Lung (tissue), 12 donors: Measurements from ENCODE around the gene B3GNT7. TPM values are rescaled to one million over a fixed set of nuclear protein-coding genes. Genes with fewer than 3 reads are reported as not detected.
A peak's percentile ranks its signal among the peaks of the same experiment; 100 is the strongest.

Experiments
- ATAC-seq: fragments of 200-7000 bp; cut with Tn5 transposase; one replicate; pipeline ENCODE4 v1.9.1; 2020; ENCODE audit warnings: moderate number of reproducible peaks; ENCODE audit not compliant: insufficient read depth, low FRiP score
- DNase-seq, 3 donors: peaks; one replicate each; pipeline ENCODE4 v3.0.0-alpha.2; 2013 to 2017
- H3K27ac ChIP-seq, 2 donors: one replicate each; pipeline ENCODE4 v1.5.1; 2013; ENCODE audit warnings: mild to moderate bottlenecking in 2 of 2, moderate library complexity in 2 of 2, control low read depth in 1 of 2, inconsistent platforms in 1 of 2, low read depth in 1 of 2, low read length in 1 of 2
- H3K27me3 ChIP-seq, 3 donors: one replicate each; pipeline ENCODE4 v1.5.1; 2013; ENCODE audit warnings: low read length in 2 of 3; ENCODE audit not compliant: control insufficient read depth in 3 of 3, insufficient read depth in 3 of 3
- H3K36me3 ChIP-seq, 4 donors: one replicate each; pipeline ENCODE4 v1.5.1; 2013; ENCODE audit warnings: low read length in 4 of 4, mild to moderate bottlenecking in 1 of 4, moderate library complexity in 1 of 4; ENCODE audit not compliant: control insufficient read depth in 4 of 4, insufficient read depth in 4 of 4
- H3K4me1 ChIP-seq, 5 donors: one replicate each; pipeline ENCODE4 v1.5.1; 2013; ENCODE audit warnings: low read length in 5 of 5, mild to moderate bottlenecking in 2 of 5, moderate library complexity in 1 of 5; ENCODE audit not compliant: control insufficient read depth in 5 of 5, insufficient read depth in 5 of 5
- H3K4me3 ChIP-seq: one replicate; pipeline ENCODE4 v1.5.1; 2013; ENCODE audit warnings: mild to moderate bottlenecking, control low read depth, moderate library complexity
- H3K9ac ChIP-seq, 2 donors: one replicate each; pipeline ENCODE4 v1.5.1; 2013; ENCODE audit warnings: low read length in 2 of 2, control low read depth in 1 of 2; ENCODE audit not compliant: insufficient read depth in 1 of 2
- H3K9me3 ChIP-seq, 4 donors: one replicate each; pipeline ENCODE4 v1.5.1; 2013; ENCODE audit warnings: low read length in 3 of 4, mild to moderate bottlenecking in 1 of 4, moderate library complexity in 1 of 4; ENCODE audit not compliant: control insufficient read depth in 4 of 4, insufficient read depth in 3 of 4
- WGBS, 2 donors: extraction: QIAGEN DNeasy Blood & Tissue Kit; methylation state at CpG; one replicate each; pipeline ENCODE4 v1.1.7; 2013; 5-methylcytosine and 5-hydroxymethylcytosine counted together
- polyA plus RNA-seq, 2 donors: library from polyadenylated mRNA; stranded (reverse); fragments of 200-250 nt; gene quantifications; one replicate each; pipeline ENCODE4 v1.2.1, GENCODE V29; 2013
- total RNA-seq, 2 donors: library from RNA; depleted of rRNA in 1 of 2; stranded (reverse); fragments of >200 nt in 1 of 2; gene quantifications; one replicate each; pipeline ENCODE4 v1.2.1, GENCODE V29; 2014 to 2021
- TF ChIP-seq, protein P1 (sequence below): IDR thresholded peaks from 2 replicates; pipeline ENCODE4 v1.5.1; 2012; ENCODE audit warnings: mild to moderate bottlenecking; ENCODE audit errors: control extremely low read depth, extremely low read depth
- donor health status: control.
- donor health status: control.
- donor health status: Bipolar disorder and iron deficiency.
- donor health status: healthy.
- donor health status: DM: yes; HTN: yes; CAD: no.

The B3GNT7 gene
- total and polyA plus RNA-seq, 4 donors: 18.9 to 73.7 (median 27.5) TPM

DNA sequence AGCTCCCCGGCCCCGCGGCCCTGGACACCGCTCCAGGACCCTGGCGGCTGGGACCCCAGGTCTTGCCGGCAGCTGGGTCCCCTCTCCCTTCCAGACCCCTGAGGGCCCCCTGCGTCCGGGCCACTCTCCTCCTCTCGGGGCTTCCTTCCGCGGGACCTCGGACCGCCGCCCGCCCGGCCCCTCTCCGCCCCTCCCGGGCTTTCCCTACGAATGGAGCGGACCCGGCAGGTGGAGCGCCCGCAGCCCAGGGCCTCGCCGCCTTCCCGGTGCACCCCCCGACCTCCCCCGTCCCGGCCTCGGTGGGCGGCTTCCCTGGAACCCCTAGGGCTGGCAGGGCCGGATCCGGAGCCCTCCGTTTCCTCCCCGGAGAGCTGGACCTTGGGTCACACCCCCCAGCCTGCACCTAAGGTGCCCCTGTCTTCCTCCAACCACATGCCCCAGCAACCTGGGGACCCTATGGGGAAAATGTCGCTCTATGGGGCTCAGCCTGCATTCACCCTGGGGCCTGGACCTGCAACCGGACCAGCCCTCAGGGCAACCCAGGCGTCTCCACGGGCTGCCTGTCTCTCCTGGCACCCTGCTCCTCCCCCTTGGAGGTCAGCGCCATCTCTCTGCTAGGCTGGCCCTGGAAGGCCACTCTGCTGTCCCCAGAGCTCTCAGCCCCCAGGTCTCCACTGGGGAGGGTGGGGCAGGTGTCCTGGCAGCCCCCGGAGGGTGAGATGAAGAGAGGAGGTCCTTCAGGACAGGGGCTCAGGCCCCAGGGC is 730 bp downstream of the B3GNT7 start:
- TF ChIP-seq, protein P1, sequence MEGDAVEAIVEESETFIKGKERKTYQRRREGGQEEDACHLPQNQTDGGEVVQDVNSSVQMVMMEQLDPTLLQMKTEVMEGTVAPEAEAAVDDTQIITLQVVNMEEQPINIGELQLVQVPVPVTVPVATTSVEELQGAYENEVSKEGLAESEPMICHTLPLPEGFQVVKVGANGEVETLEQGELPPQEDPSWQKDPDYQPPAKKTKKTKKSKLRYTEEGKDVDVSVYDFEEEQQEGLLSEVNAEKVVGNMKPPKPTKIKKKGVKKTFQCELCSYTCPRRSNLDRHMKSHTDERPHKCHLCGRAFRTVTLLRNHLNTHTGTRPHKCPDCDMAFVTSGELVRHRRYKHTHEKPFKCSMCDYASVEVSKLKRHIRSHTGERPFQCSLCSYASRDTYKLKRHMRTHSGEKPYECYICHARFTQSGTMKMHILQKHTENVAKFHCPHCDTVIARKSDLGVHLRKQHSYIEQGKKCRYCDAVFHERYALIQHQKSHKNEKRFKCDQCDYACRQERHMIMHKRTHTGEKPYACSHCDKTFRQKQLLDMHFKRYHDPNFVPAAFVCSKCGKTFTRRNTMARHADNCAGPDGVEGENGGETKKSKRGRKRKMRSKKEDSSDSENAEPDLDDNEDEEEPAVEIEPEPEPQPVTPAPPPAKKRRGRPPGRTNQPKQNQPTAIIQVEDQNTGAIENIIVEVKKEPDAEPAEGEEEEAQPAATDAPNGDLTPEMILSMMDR: no peak
- H3K27me3 ChIP-seq: peaks cover 0 to 10% (median 8%) of the 10 kb centered on the region in 3 donors
- H3K4me3 ChIP-seq: peak overlapping the region; percentile 51
- H3K9ac ChIP-seq: no peak overlapping the region
- WGBS, 2 donors: 11 to 13% methylated on average over 31 to 41 of the region's 41 CpGs
- peaks cover 0 to 13% (median 0%) of the 10 kb centered on the region in 4 donors for H3K36me3 ChIP-seq
- no peak for ATAC-seq
- peak overlapping the region in 1 of 2 donors; percentile 39 for H3K27ac ChIP-seq
- no peak for DNase-seq
- H3K4me1 ChIP-seq: peaks cover 0 to 26% (median 20%) of the 10 kb centered on the region in 5 donors
- peaks cover 0 to 2% (median 0%) of the 10 kb centered on the region in 4 donors for H3K9me3 ChIP-seq

DNA sequence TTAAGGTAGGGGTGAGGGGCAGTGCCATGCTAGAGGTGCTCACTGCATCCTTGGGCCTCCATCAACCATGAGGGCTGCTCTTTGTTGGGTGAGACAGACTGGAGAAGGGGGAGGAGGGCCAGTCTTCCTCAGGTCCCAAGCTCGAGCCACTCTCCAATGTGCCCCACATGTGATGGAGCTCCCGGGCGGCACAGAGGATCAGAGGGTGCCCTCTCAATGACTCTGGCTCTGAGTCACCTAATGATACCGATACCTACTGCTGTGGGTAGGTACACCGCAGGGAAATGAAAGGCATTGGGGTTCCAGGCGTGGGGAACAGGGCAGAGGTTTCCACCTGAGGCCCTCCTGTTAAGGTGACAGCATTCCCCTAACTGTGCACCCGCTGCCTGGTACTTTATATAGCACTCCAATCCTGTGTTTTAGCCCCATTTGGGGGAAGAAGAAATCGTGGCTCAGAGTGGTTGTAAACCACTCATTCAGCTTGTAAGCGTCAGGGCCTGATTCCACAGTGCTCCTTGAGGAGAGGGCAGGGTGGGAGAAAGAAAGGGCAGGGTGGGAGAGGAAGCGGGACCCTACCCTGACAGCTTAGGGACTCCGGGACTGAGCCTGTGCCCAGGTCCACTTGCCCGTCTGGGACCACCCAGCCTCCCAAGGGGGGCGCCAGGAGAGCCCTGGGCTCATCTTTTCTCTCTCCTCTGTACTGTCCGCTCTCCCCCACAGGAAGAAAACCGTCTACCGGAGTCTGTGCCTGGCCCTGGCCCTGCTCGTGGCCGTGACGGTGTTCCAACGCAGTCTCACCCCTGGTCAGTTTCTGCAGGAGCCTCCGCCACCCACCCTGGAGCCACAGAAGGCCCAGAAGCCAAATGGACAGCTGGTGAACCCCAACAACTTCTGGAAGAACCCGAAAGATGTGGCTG is 1.8 kb downstream of the B3GNT7 start:
- Histone ChIP-seq H3K9me3 (peaks cover 0 to 2% (median 0%) of the 10 kb centered on the region in 4 donors), H3K27me3 (peaks cover 0 to 10% (median 8%) of the 10 kb centered on the region in 3 donors), H3K36me3 (peaks cover 0 to 13% (median 0%) of the 10 kb centered on the region in 4 donors), H3K4me3 (peak overlapping the region; percentile 15), H3K9ac (no peak overlapping the region), H3K4me1 (peaks cover 0 to 26% (median 20%) of the 10 kb centered on the region in 5 donors), H3K27ac (no peak overlapping the region)
- ATAC-seq (no peak), DNase-seq (no peak)
- 86 to 94% methylated on average over 22 of the region's 22 CpGs for WGBS, 2 donors
- TF ChIP-seq, protein P1: no peak

DNA sequence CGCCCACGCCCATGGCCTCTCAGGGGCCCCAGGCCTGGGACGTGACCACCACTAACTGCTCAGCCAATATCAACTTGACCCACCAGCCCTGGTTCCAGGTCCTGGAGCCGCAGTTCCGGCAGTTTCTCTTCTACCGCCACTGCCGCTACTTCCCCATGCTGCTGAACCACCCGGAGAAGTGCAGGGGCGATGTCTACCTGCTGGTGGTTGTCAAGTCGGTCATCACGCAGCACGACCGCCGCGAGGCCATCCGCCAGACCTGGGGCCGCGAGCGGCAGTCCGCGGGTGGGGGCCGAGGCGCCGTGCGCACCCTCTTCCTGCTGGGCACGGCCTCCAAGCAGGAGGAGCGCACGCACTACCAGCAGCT is 2.4 kb downstream of the B3GNT7 start:
- TF ChIP-seq, protein P1: no peak
- 94 to 97% methylated on average over 28 of the region's 28 CpGs for WGBS, 2 donors
- Histone ChIP-seq H3K36me3 (peaks cover 0 to 13% (median 0%) of the 10 kb centered on the region in 4 donors), H3K27me3 (peaks cover 0 to 10% (median 8%) of the 10 kb centered on the region in 3 donors), H3K9me3 (peaks cover 0 to 2% (median 0%) of the 10 kb centered on the region in 4 donors), H3K4me1 (peaks cover 0 to 31% (median 20%) of the 10 kb centered on the region in 5 donors), H3K4me3 (no peak overlapping the region), H3K9ac (no peak overlapping the region), H3K27ac (no peak overlapping the region)
- DNase-seq (no peak), ATAC-seq (no peak)
